Hematopoietic multipotent progenitor cell treated with erythropoietin and hydrocortisone succinate and interleukin-3 and kit ligand, for 15 days (in vitro differentiated cells): ENCODE data around the gene CNRIP1.
"Not testable (repeated sequence)": the region's sequence is repeated elsewhere in the genome, so short reads cannot be mapped to it uniquely, and the experiment has no call there.

Experiments used
- DNase-seq: peaks from one replicate; pipeline ENCODE4 v3.0.0-alpha.2; 2015; ENCODE audit warnings: low spot score

Gene CNRIP1, protein sequence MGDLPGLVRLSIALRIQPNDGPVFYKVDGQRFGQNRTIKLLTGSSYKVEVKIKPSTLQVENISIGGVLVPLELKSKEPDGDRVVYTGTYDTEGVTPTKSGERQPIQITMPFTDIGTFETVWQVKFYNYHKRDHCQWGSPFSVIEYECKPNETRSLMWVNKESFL

DNA sequence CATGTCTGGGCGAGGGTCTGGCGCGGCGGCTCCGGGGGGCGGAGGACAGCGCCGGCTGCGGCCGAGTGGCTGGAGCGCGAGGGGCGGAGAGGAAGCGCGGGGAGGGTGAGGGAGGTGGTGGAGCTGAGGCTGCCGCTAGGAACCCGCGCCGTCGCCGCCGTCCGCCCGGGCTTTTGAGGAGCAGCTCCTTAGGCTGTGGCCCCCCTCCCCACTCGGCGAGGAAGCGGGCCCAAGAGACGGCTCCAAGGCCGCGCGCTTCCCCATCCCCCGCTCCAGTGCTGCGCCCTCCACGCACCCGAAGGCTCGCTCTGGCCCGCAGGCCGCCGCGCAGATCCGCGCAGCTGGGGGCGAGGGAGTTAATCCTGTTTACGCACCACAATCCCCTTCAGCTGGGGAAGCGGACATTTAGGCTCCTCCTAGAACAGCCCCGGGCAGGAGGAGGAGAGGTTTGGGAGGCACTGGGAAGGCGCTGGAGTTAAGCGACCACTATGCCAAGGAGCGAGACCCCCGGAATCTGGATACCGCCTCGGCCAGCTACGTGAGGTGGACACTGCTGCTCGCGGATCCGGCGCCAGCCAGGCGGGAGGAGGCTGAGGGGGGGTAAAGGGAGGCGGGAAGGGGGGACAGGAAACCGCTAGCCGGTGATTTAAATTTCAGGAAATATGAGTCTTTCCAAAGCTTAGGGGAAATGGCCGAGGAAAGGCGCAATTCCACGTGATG, at the start of gene CNRIP1:
Gene CNRIP1, minus strand, starts transcription at position 552 of the 720 bp plus-strand sequence. Its CDS starts 549 bp downstream, at position 3.
- DNase-seq = peak; percentile 38

GRCh38 chr2:68369337-68369734, 49.6 kb upstream of the CNRIP1 start:
- DNase-seq = no peak

- no peak for DNase-seq
Observed at GRCh38 chr2:68368654-68369336, 49.0 kb upstream of the CNRIP1 start.

DNA sequence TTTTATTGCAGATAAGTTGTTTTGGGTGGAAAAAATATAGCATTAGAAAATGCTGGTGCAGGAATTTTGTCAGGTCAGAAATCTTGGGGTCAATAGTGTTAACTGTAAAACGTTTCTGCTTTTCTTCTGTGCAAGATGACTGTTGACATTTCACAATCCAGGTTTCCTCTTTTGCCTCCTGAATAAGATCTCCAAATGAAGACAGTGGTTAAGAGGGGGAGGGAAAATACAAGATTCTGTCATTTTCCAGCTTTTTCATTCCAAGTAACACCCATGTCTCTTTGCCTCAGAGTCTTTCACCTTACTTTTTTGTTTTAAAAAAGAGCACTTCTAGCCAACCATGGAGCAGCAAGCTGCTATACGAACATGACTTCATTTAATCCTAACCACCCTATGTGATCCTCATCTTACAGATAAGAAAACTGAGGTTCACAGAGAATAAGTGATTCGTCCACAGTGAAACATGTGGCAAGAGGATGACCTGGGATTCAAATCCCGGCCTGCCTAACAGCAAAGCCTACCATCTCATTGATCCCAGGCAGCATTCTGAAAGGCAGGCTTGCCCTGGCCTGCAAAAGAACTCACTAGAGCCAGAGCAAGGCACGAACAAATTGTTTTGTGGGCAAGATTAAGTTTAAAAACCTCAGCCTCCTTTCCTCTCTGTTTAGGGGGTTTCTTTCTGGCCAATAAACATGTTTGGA, 48.4 kb upstream of the CNRIP1 start:
- DNase-seq = no peak

DNA sequence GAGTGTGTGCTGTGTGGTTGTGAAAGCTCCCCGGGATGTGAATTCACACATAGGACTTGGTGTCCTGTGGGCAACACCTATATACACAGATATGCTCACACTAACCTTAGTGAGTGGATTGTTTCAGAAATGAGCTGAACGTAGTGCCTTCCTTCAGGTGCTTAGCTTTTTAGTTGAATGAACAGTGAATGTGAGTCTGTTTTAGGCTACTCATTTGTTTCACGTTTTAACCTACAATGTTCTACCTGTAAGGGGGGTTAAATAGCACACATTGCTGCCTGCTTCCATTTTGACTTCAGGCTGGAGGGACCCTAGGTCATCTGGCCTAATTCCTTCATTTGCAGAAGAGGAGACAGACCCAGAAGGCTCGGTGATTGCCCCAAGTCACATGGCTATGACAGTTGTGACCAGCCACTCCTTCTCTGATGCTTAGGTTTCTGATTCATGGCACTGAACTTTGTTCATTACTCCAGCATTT, 46.4 kb upstream of the CNRIP1 start:
- no peak for DNase-seq

DNA sequence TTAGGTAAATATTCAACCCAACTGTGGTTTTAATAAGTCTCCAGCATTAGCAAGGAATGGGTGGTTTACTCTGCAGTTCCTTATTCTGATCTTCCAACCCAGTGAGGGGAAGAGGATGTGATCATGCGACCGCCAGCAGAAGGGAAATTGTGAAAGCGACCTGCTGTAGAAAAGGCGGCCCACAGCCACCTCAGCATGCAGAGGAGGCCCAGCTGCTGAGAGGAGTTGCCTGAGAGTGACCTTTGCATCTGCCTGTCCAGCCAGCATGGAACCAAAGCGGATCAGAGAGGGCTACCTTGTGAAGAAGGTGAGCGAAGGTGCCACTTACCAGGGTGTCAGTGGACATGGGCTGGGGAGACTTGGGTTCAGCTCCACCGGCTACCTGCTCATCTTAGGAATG, 45.3 kb upstream of the CNRIP1 start, which contains the start of gene PLEK:
Gene PLEK, plus strand, starts transcription at position 196 of the 400 bp plus-strand sequence. Its CDS starts 70 bp downstream, at position 266.
- no peak for DNase-seq

GRCh38 chr2:68363721-68364120, 44.0 kb upstream of the CNRIP1 start:
- no peak for DNase-seq

DNA sequence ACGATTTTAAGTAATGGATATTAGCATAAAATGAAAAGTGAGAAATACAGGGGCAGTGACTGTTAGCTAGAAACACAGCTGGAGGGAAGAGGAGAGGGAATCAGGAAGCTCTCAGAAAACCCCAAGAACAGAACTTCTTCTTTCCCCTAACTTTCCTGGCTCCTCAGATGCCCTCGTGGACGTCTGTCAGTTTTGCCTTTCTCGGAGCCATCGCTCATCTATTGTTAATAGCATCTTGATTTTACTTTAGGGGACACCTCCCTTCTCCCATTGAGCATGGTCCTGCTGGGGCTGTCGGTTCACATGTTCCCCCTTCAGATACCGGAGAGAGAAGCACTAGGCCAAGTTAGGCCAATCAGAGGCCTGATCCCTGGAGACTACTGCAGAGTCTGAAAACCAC, 43.0 kb upstream of the CNRIP1 start:
- no peak for DNase-seq

DNA sequence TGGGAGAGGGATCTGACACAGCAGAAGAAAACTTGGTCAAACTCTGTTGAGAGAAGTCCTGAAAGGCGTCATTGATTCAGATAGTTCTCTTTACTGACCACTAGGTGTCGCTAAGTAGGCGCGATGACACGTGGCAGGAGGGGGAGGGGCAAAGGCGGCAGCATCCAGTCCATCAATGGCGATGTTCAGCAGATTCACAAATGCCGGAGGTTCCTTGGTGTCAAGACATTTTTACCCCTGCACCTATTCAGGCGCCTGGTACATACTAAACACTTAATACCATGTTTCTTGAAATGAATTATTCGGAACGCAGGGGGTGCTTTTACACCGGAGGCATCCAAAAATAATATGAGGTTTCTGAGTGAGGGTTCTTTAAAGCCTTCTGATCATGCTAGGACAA, 42.3 kb upstream of the CNRIP1 start:
- peak; percentile 91 for DNase-seq

DNA sequence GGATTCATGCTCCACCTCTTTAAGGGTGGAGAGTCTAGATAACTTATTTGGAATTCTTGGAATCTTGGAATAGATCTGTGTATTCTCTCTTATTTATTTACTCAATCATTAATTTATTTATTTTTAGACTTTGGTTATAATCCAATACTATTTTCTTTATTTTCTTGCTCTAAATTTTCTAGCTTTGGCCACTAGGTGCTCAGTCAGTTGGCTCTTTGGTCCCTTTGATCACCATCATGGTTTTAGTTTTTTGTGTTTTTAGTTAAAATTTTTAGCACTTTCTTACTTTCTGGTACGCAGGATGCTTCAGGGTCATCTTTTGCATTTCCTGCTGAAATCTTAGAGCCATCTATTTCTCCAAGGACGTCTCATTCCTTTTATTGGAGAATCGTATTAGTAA, 40.1 kb upstream of the CNRIP1 start:
- no peak for DNase-seq

GRCh38 chr2:68357605-68358337, 38.0 kb upstream of the CNRIP1 start:
- DNase-seq = peak; percentile 72

GRCh38 chr2:68356599-68357239, 37.0 kb upstream of the CNRIP1 start:
- DNase-seq = no peak

DNA sequence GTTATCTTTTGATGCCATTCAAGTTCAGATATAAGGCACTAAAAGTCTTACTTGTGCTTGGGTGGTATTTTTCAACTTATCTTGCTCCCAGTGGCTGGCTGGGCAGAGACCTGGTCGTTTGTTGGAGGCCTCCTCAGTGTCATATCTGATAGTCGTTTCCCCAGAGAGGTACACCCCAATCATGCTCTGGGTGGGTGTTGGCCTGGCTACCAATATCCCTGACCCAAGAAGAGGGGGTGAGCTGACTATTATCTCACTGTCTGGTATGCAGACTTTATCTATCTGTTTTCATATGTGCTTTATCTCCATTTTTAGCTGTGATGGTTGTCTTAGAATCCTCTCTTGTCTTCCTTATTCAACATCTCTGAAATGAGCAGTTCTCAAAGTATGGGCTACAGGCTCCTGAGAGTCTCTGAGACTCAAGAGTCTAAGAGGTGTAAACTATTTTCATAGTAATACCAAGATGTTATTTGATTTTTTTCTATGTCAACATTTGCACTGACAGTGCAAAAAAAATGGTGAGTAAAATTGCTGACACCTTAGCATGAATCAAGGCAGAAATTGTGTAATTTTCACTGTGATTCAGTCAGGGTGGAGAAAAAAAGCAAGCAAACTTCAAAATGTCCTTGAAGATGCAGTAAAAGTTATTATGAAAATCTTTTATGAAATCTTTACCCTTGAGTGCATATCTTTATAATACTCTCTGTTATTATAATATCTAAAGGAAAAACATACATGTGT, 33.1 kb upstream of the CNRIP1 start:
- DNase-seq = peak; percentile 52

DNA sequence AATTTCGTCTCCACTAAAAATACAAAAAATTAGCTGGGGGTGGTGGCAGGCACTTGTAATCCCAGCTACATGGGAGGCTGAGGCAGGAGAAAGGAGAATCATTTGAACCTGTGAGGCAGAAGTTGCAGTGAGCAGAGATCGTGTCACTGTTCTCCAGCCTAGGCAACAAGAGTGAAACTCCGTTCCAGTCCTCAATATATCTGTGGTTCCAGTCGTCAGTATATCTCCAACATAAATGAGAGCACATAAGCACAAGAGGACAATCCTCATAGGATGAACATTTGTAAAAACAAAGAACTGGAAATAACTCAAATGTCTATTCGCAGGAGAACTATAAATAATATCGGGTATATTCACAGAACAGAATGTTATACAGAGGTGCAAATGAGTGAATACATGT, 32.2 kb upstream of the CNRIP1 start:
- no peak for DNase-seq

- not testable (repeated sequence) for DNase-seq
Observed at GRCh38 chr2:68349091-68349490, 29.3 kb upstream of the CNRIP1 start.

DNA sequence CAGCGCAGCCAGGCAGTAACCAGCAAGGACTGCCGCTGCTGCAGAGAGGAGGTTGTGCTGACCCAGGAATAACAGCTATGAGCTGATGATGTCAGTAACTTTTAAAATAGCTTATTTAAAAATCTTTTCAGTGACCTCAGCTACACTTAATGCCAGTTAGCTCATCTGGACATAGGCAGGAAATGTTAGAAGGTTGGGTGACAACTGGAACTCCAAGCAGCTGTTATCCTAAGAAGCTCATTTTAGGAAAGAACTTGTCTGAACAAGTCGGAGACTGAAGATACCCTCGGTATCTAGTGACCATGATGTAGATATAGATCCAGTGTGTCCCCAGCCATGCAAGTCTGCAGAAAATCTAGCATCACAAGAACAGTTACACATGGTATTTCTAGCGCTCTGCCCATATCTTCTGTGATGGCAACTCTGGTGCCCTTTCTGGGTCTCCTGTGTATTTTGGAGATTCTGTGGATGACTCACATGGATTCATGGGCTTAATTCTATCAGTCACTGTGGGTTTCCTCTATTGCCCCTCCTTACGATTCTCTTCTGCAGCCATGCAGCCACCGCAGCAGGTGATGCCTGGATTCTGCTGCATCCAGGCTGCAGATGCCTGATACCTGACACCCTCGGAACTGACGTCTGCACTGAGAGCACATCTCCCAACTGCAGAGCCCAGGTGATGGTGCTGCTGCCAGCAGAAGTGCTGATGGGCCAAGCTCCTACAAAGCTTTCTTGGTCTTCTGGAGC, 25.6 kb upstream of the CNRIP1 start:
- DNase-seq = no peak

DNA sequence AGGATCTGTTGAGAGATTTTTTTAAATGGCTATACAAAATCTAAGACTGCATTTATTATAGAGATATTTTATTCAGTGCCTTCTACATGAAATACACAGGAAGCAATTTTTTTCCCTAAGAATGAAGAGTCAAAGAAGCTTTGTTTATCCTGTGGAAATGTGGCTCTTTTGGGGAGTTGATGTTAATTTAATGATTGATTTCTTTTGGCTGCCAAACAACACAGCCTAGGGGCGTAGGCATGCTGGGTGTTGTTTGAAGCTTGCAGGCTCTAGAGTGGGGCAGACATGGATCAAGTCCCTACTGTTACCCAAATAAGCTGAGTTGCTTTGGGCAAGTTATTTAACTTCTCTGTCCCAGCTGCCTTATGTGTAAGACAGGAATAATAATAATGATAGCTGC, 24.3 kb upstream of the CNRIP1 start:
- no peak for DNase-seq

- DNase-seq = no peak
Observed at GRCh38 chr2:68342470-68342869, 22.7 kb upstream of the CNRIP1 start.

GRCh38 chr2:68341583-68341982, 21.8 kb upstream of the CNRIP1 start:
- DNase-seq = no peak

GRCh38 chr2:68341062-68341329, 21.2 kb upstream of the CNRIP1 start:
- DNase-seq = no peak
